NT2/D1 (cell line): Measurements from ENCODE around the gene PDCD2L.

Experiments used
- YY1 ChIP-seq: IDR thresholded peaks from 2 replicates; pipeline ENCODE4 v1.6.1; 2011; ENCODE audit not compliant: insufficient read length, insufficient read depth
- ZNF274 ChIP-seq: IDR thresholded peaks from 2 replicates; pipeline ENCODE4 v1.6.1; 2011; ENCODE audit warnings: mild to moderate bottlenecking, low read depth, low read length

- TF ChIP-seq ZNF274: no peak
- no peak for TF ChIP-seq YY1
These were observed 16.8 kb upstream of the PDCD2L start for GRCh38 chr19:34387446-34387810.
